K562 (cell line): ENCODE data around the gene ANKRD11. TPM values are rescaled to one million over a fixed set of nuclear protein-coding genes. Genes with fewer than 3 reads are reported as not detected.
A peak's percentile ranks its signal among the peaks of the same experiment; 100 is the strongest.

Experiments used
- ATAC-seq: fragments of 200-7000 bp; cut with Tn5 transposase; 3 replicates; pipeline ENCODE4 v1.9.1; 2020; ENCODE audit warnings: moderate library complexity
- BruUV-seq: library from RNA; stranded (reverse); fragments of 400-500 nt; replicated peaks from 2 replicates; lab custom pipeline; 2021; lab: Mats Ljungman, UMichigan
- CTCF ChIA-PET: fragments of 300-600 bp; formaldehyde crosslinking; extraction: SDS; loops from one replicate; lab custom pipeline; 2021; ENCODE audit warnings: low intra/inter-chr PET ratio; lab: Yijun Ruan, JAX
- POLR2A ChIA-PET: fragments of 300-600, 350-650 bp; sonication (Branson Sonifier 250); formaldehyde crosslinking; extraction: SDS; loops from one replicate; lab custom pipeline; 2021; ENCODE audit warnings: antibody characterized with exemption, inconsistent platforms; lab: Yijun Ruan, JAX
- DNase-seq, 4 experiments: peaks; one replicate each; pipeline versions ENCODE4 v3.0.0 to v3.0.0-alpha.2; 2011 to 2018; ENCODE audit warnings: low spot score in 3 of 4, mixed read lengths in 3 of 4; ENCODE audit errors: extremely low read depth in 1 of 4
- FAIRE-seq: peaks from 2 replicates; lab custom pipeline; 2011; peaks lifted over from hg19 to GRCh38; lab: Jason Lieb, UNC
- H2AFZ ChIP-seq: 2 replicates; pipeline ENCODE4 v1.6.0; 2011; ENCODE audit warnings: low read depth, low read length, control low read depth, inconsistent platforms
- H3K27ac ChIP-seq: fragments of 200-600 bp; 3 replicates; pipeline ENCODE4 v1.8.0; 2011; ENCODE audit warnings: low read depth, mild to moderate bottlenecking, control low read depth, inconsistent platforms, low read length, moderate library complexity, mixed read lengths; ENCODE audit errors: extremely low read depth
- H3K27me3 ChIP-seq, 2 experiments: fragments of 300-600 bp in 1 of 2; 2 replicates in 1 of 2; 3 replicates in 1 of 2; pipeline versions ENCODE4 v1.6.0 to v1.8.0; 2011; ENCODE audit warnings: inconsistent platforms in 2 of 2, low read length in 2 of 2, mild to moderate bottlenecking in 1 of 2, mixed read lengths in 1 of 2, moderate library complexity in 1 of 2; ENCODE audit not compliant: control insufficient read depth in 2 of 2, insufficient read depth in 2 of 2
- H3K36me3 ChIP-seq: fragments of 300-600 bp; 3 replicates; pipeline ENCODE4 v1.8.0; 2011; ENCODE audit warnings: mild to moderate bottlenecking, low read length, inconsistent platforms; ENCODE audit not compliant: control insufficient read depth, insufficient read depth
- H3K4me1 ChIP-seq, 2 experiments: fragments of 200-600 bp in 1 of 2; replicated peaks in 1 of 2; 2 replicates in 1 of 2; 3 replicates in 1 of 2; pipeline versions ENCODE4 v1.5.1 to v1.8.0; 2011; ENCODE audit warnings: inconsistent platforms in 2 of 2, low read length in 2 of 2, mild to moderate bottlenecking in 1 of 2, mixed read lengths in 1 of 2, moderate library complexity in 1 of 2; ENCODE audit not compliant: control insufficient read depth in 2 of 2, insufficient read depth in 2 of 2
- H3K4me2 ChIP-seq: 2 replicates; pipeline ENCODE4 v1.6.1; 2011; ENCODE audit warnings: low read length, control low read depth, inconsistent platforms, mixed read lengths; ENCODE audit not compliant: insufficient read depth
- H3K4me3 ChIP-seq: fragments of 200-600 bp; sonication (generic), shearing (Covaris generic); 2 replicates; pipeline ENCODE4 v1.5.1; 2016; ENCODE audit warnings: control low read depth, inconsistent platforms
- H3K79me2 ChIP-seq: fragments of 200-600 bp; 3 replicates; pipeline ENCODE4 v1.8.0; 2011; ENCODE audit warnings: low read length, inconsistent platforms; ENCODE audit not compliant: control insufficient read depth, insufficient read depth
- H3K9ac ChIP-seq, 2 experiments: 2 replicates each; pipeline versions ENCODE4 v1.6.0 to v1.6.1; 2011; ENCODE audit warnings: low read depth in 2 of 2, low read length in 2 of 2, control low read depth in 1 of 2, inconsistent platforms in 1 of 2, mild to moderate bottlenecking in 1 of 2, mixed read lengths in 1 of 2; ENCODE audit not compliant: insufficient read depth in 1 of 2
- H3K9me1 ChIP-seq: one replicate; pipeline ENCODE4 v1.6.0; 2011; ENCODE audit warnings: inconsistent platforms, mild to moderate bottlenecking, low read length, moderate library complexity; ENCODE audit not compliant: control insufficient read depth, insufficient read depth
- H3K9me3 ChIP-seq: replicated peaks from 2 replicates; pipeline ENCODE4 v1.5.1; 2011; ENCODE audit warnings: low read depth, low read length, inconsistent platforms; ENCODE audit not compliant: control insufficient read depth, insufficient read depth
- H4K20me1 ChIP-seq: replicated peaks from 2 replicates; pipeline ENCODE4 v1.6.1; 2011; ENCODE audit warnings: low read length, inconsistent platforms, mixed read lengths; ENCODE audit not compliant: control insufficient read depth, insufficient read depth
- MBD1 ChIP-seq: fragments of 250-450 bp; sonication (Bioruptor Pico); IDR thresholded peaks from 2 replicates; pipeline ENCODE4 v1.8.0; 2022; ENCODE audit warnings: inconsistent platforms
- PHF8 ChIP-seq: fragments of 200-600 bp; sonication (generic); IDR thresholded peaks from 2 replicates; pipeline ENCODE4 v1.6.1; 2012; ENCODE audit warnings: mixed run types, mild to moderate bottlenecking, inconsistent platforms, low read length, moderate library complexity, borderline replicate concordance
- SLC30A9 ChIP-seq: fragments of 250-450 bp; sonication (Bioruptor Pico); IDR thresholded peaks from 2 replicates; pipeline ENCODE4 v1.8.0; 2022; ENCODE audit warnings: mild to moderate bottlenecking, moderate library complexity
- ZBTB7A ChIP-seq: IDR thresholded peaks from 2 replicates; pipeline ENCODE4 v1.6.1; 2011; ENCODE audit warnings: low read depth, mild to moderate bottlenecking, low read length, moderate library complexity, borderline replicate concordance; ENCODE audit not compliant: control insufficient read depth
- ZNF740 ChIP-seq, 3 experiments: fragments of 200-800 bp in 1 of 3; sonication (Bioruptor generic) in 1 of 3; sonication (generic) in 1 of 3; formaldehyde crosslinking in 1 of 3; IDR thresholded peaks; 2 replicates each; pipeline versions ENCODE4 v1.6.1 to v1.8.0; 2016 to 2022; ENCODE audit warnings: mild to moderate bottlenecking in 2 of 3, missing compliant biosample characterization in 2 of 3, missing genetic modification characterization in 2 of 3, missing genetic modification reagents in 1 of 3
- WGBS: fragments of 100-300 bp; shearing (Covaris generic); methylation state at CpG from one replicate; pipeline ENCODE4 v1.1.6; 2016; ENCODE audit warnings: low coverage, mixed read lengths; ENCODE audit not compliant: insufficient coverage; ENCODE audit errors: missing lambda C conversion rate; 5-methylcytosine and 5-hydroxymethylcytosine counted together
- in situ Hi-C: fragments of 300-500 bp; cut with MboI; formaldehyde crosslinking; loops from 4 replicates; pipeline ENCODE4 v1.15.0; 2018; ENCODE audit warnings: inconsistent platforms, mixed read lengths
- intact Hi-C: fragments of 100-400 bp; cut with micrococcal nuclease; formaldehyde crosslinking; loops from 2 replicates; pipeline ENCODE4 v1.14.2; 2022
- polyA plus RNA-seq, 8 experiments: library from polyadenylated mRNA; depleted of rRNA in 4 of 8; stranded (reverse) in 5 of 8; unstranded in 3 of 8; fragments of >200 nt; fragmentation: Nextera tagmentation in 2 of 8; fragmentation: Illumina TruSeq in 1 of 8; extraction: Ambion mirVana in 2 of 8; extraction: Trizol in 1 of 8; gene quantifications; 2 replicates each; pipeline versions ENCODE4 v1.2.1 to v1.2.3, GENCODE V29; 2011 to 2014; ENCODE audit warnings: inconsistent platforms in 1 of 8, missing spikeins in 1 of 8
- total RNA-seq, 7 experiments: library from RNA; depleted of rRNA in 6 of 7; stranded (reverse); fragments of >200 nt in 6 of 7; fragmentation: Illumina TruSeq in 2 of 7; extraction: Trizol in 2 of 7; gene quantifications; 2 replicates each; pipeline versions ENCODE4 v1.2.1 to v1.2.3, GENCODE V29; 2011 to 2021; ENCODE audit warnings: low replicate concordance in 1 of 7

Gene ANKRD11
- total and polyA plus RNA-seq, 9 of the 15 experiments (the other 6 are each of a cell fraction or from before 2014, with no cell fraction given) = 4.7 to 126 (median 31.7) TPM

- FAIRE-seq = no peak
- Histone ChIP-seq H3K4me1 (peaks cover 11 to 31% of the 10 kb centered on the region in 2 experiments; a peak in 4 of 5 replicates), H3K27ac (no peak overlapping the region), H3K36me3 (no peaks in the 10 kb centered on the region; the same call in 2 of the 3 replicates), H4K20me1 (no peaks in the 10 kb centered on the region), H3K27me3 (no peaks in the 10 kb centered on the region), H2AFZ (no peak overlapping the region), H3K79me2 (peaks cover 26% of the 10 kb centered on the region), H3K4me2 (no peak overlapping the region), H3K9me1 (no peaks in the 10 kb centered on the region), H3K9ac (peak overlapping the region in 1 of 2 experiments; percentile 68; a peak in 1 of 4 replicates), H3K9me3 (no peaks in the 10 kb centered on the region), H3K4me3 (no peak overlapping the region)
- WGBS = 63% methylated on average over 3 of the region's 3 CpGs
- POLR2A ChIA-PET = interaction anchor here (0.7 to 2.1 kb wide), 3 partner anchors 9 to 19 kb away, joined by 3 to 9 read pairs (median 6); no protein-coding TSS in a partner anchor
- TF ChIP-seq SLC30A9 (CRISPR knock-in tag) (no peak), ZBTB7A (peak; percentile 19; the same call in 1 of the 2 replicates)
- intact Hi-C loops = no loop called here
- CTCF ChIA-PET = no interaction called here
- in situ Hi-C loops = no loop called here
- no TSS peak for BruUV-seq
- no peak for ATAC-seq
- DNase-seq = no peak
Observed at GRCh38 chr16:89495121-89495520, 4.8 kb upstream of the ANKRD11 start.

GRCh38 chr16:89493776-89494175 lies 3.4 kb upstream of the ANKRD11 start:
- TF ChIP-seq MBD1 = no peak
- no peak for TF ChIP-seq ZNF740 (CRISPR knock-in tag; IDR thresholded peaks at IDR 0.05)
- no peak for TF ChIP-seq ZNF740 (tag; IDR thresholded peaks at IDR 0.05)
- TF ChIP-seq PHF8 = no peak
- WGBS = 77% methylated on average over 4 of the region's 5 CpGs
- CTCF ChIA-PET = interaction anchor here (0.6 kb wide), 1 partner anchor 8 kb away, joined by 4 read pairs; no protein-coding TSS in a partner anchor

More at GRCh38 chr16:89493776-89494175, 3.4 kb upstream of the ANKRD11 start:
- no peak for ATAC-seq
- Histone ChIP-seq H3K27ac (no peak overlapping the region), H4K20me1 (peaks cover 3% of the 10 kb centered on the region), H3K9me3 (no peaks in the 10 kb centered on the region), H3K4me3 (no peak overlapping the region), H3K4me1 (peaks cover 11 to 31% of the 10 kb centered on the region in 2 experiments; a peak in 4 of 5 replicates), H3K4me2 (no peak overlapping the region), H3K9ac (peak overlapping the region in 1 of 2 experiments; percentile 72; a peak in 1 of 4 replicates), H3K27me3 (no peaks in the 10 kb centered on the region), H3K36me3 (no peaks in the 10 kb centered on the region; the same call in 2 of the 3 replicates), H2AFZ (no peak overlapping the region), H3K79me2 (peaks cover 39% of the 10 kb centered on the region), H3K9me1 (no peaks in the 10 kb centered on the region)
- FAIRE-seq = peak; percentile 29
- no peak for DNase-seq
- intact Hi-C loops = no loop called here
- in situ Hi-C loops = no loop called here
- no TSS peak for BruUV-seq
- POLR2A ChIA-PET = no interaction called here
